WTC11 (cell line): ENCODE results near the gene GSTM2. TPM values are rescaled to one million over a fixed set of nuclear protein-coding genes. Genes with fewer than 3 reads are reported as not detected.

ENCODE experiments used
- ATAC-seq: fragments of 200-7000 bp; cut with Tn5 transposase; 2 replicates; pipeline ENCODE4 v1.10.0; 2021; ENCODE audit warnings: mild to moderate bottlenecking, moderate library complexity
- CTCF ChIA-PET: fragments of 300-600 bp; sonication (Branson Sonifier 250); formaldehyde crosslinking; loops from one replicate; lab custom pipeline; 2021; ENCODE audit warnings: antibody characterized with exemption; lab: Charles Lee
- POLR2A ChIA-PET: fragments of 350-600 bp; sonication (Branson Sonifier 250); formaldehyde crosslinking; loops from one replicate; lab custom pipeline; 2021; ENCODE audit warnings: antibody characterized with exemption; lab: Charles Lee
- DNase-seq: peaks from one replicate; pipeline ENCODE4 v3.0.0; 2021; ENCODE audit warnings: low spot score
- H3K27ac Mint-ChIP-seq: 2 replicates; pipeline ENCODE4 v1.8.0; 2021; ENCODE audit warnings: mixed read lengths
- H3K27me3 Mint-ChIP-seq: 2 replicates; pipeline ENCODE4 v1.8.0; 2021; ENCODE audit warnings: low read depth, mild to moderate bottlenecking, moderate library complexity, mixed read lengths
- H3K36me3 Mint-ChIP-seq: 2 replicates; pipeline ENCODE4 v1.8.0; 2021; ENCODE audit warnings: mixed read lengths
- H3K4me1 Mint-ChIP-seq: 2 replicates; pipeline ENCODE4 v1.8.0; 2022; ENCODE audit warnings: mixed read lengths
- H3K4me3 Mint-ChIP-seq: 2 replicates; pipeline ENCODE4 v1.8.0; 2021; ENCODE audit warnings: mild to moderate bottlenecking, moderate library complexity, mixed read lengths
- H3K9me3 Mint-ChIP-seq: 2 replicates; pipeline ENCODE4 v1.8.0; 2021; ENCODE audit warnings: mixed read lengths
- ESRRA ChIP-seq: sonication (generic); formaldehyde crosslinking; IDR thresholded peaks from 2 replicates; pipeline ENCODE4 v1.8.1; 2022; ENCODE audit warnings: mild to moderate bottlenecking, missing genetic modification reagents, borderline replicate concordance
- FOXK1 ChIP-seq: sonication (generic); formaldehyde crosslinking; IDR thresholded peaks from 2 replicates; pipeline ENCODE4 v1.8.0; 2022; ENCODE audit warnings: mild to moderate bottlenecking, moderate library complexity, missing genetic modification reagents
- FOXP1 ChIP-seq: sonication (generic); formaldehyde crosslinking; IDR thresholded peaks from 2 replicates; pipeline ENCODE4 v1.8.0; 2022; ENCODE audit warnings: missing genetic modification reagents, mild to moderate bottlenecking, moderate library complexity, borderline replicate concordance
- IRF2 ChIP-seq: sonication (generic); formaldehyde crosslinking; IDR thresholded peaks from 2 replicates; pipeline ENCODE4 v1.8.0; 2022; ENCODE audit warnings: low read depth, missing genetic modification reagents, borderline replicate concordance
- MYBL2 ChIP-seq: sonication (generic); formaldehyde crosslinking; IDR thresholded peaks from 2 replicates; pipeline ENCODE4 v1.8.1; 2023; ENCODE audit warnings: mild to moderate bottlenecking, moderate library complexity, missing genetic modification reagents
- NR1H2 ChIP-seq: sonication (generic); formaldehyde crosslinking; IDR thresholded peaks from 2 replicates; pipeline ENCODE4 v1.9.0; 2021; ENCODE audit warnings: mild to moderate bottlenecking, moderate library complexity, missing genetic modification reagents
- OVOL2 ChIP-seq: fragments of 250-450 bp; sonication (Bioruptor Pico); IDR thresholded peaks from 2 replicates; pipeline ENCODE4 v1.9.0; 2021; ENCODE audit warnings: mild to moderate bottlenecking, borderline replicate concordance
- RORB ChIP-seq: fragments of 250-450 bp; sonication (Bioruptor Pico); IDR thresholded peaks from 2 replicates; pipeline ENCODE4 v1.9.0; 2021; ENCODE audit warnings: mild to moderate bottlenecking
- TEAD4 ChIP-seq: sonication (generic); formaldehyde crosslinking; IDR thresholded peaks from 2 replicates; pipeline ENCODE4 v1.8.0; 2022; ENCODE audit warnings: mild to moderate bottlenecking, missing genetic modification reagents
- ZNF138 ChIP-seq: sonication (generic); formaldehyde crosslinking; conservative IDR thresholded peaks from 2 replicates; pipeline ENCODE4 v1.8.1; 2022; ENCODE audit warnings: mild to moderate bottlenecking, moderate library complexity, missing genetic modification reagents
- ZNF396 ChIP-seq: fragments of 250-450 bp; sonication (Bioruptor Pico); IDR thresholded peaks from 2 replicates; pipeline ENCODE4 v1.8.0; 2021; ENCODE audit warnings: mild to moderate bottlenecking, moderate library complexity, borderline replicate concordance
- total RNA-seq: library from RNA; stranded (reverse); gene quantifications from 3 replicates; pipeline ENCODE4 v1.2.3, GENCODE V29; 2021
- TF ChIP-seq, protein P1 (sequence below): sonication (generic); formaldehyde crosslinking; IDR thresholded peaks from 2 replicates; pipeline ENCODE4 v1.8.1; 2023; ENCODE audit warnings: mild to moderate bottlenecking, moderate library complexity, missing genetic modification reagents
- TF ChIP-seq, protein P2 (sequence below): sonication (generic); formaldehyde crosslinking; IDR thresholded peaks from 2 replicates; pipeline ENCODE4 v1.8.0; 2023; ENCODE audit warnings: mild to moderate bottlenecking, missing genetic modification reagents
- TF ChIP-seq, protein P3 (sequence below): sonication (generic); formaldehyde crosslinking; IDR thresholded peaks from 2 replicates; pipeline ENCODE4 v1.8.0; 2022; ENCODE audit warnings: mild to moderate bottlenecking, missing genetic modification reagents
- TF ChIP-seq, protein P4 (sequence below): sonication (generic); formaldehyde crosslinking; IDR thresholded peaks from 2 replicates; pipeline ENCODE4 v1.8.0; 2022; ENCODE audit warnings: missing genetic modification reagents
- TF ChIP-seq, protein P5 (sequence below): fragments of 200-600 bp; IDR thresholded peaks from 2 replicates; pipeline ENCODE4 v1.8.0; 2022; ENCODE audit warnings: antibody characterized with exemption
- TF ChIP-seq, protein P6 (sequence below): fragments of 250-450 bp; sonication (Bioruptor Pico); IDR thresholded peaks from 2 replicates; pipeline ENCODE4 v1.8.0; 2021; ENCODE audit warnings: mild to moderate bottlenecking
- TF ChIP-seq, protein P7 (sequence below): sonication (generic); formaldehyde crosslinking; IDR thresholded peaks from 2 replicates; pipeline ENCODE4 v1.8.1; 2023; ENCODE audit warnings: mild to moderate bottlenecking, missing genetic modification reagents, moderate library complexity
- TF ChIP-seq, protein P8 (sequence below): sonication (generic); formaldehyde crosslinking; IDR thresholded peaks from 2 replicates; pipeline ENCODE4 v1.8.1; 2022; ENCODE audit warnings: mild to moderate bottlenecking, moderate library complexity, missing genetic modification reagents

GSTM2 gene
- total RNA-seq, 1 experiment from 2014 or later, result 12.9 TPM

DNA sequence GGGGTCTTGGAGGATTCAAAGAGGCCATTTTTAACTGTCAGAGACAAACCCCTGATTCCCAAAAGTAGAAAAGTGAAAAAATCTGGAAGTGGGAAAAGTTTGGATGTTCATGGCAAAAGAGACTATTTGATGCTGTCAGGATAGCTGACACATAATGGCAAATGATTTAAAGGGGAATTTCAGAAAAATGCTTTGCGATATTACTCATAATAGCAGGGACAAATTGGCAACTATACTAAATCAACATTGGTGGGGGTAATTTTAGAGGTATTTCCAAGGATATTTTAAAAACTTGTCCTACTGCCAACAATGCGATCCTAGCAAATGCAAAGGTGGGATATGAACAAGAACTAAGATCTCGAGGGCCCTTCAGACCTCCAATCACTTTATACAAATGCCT lies 17.2 kb upstream of the GSTM2 start (continued):
- TF ChIP-seq, protein P1, sequence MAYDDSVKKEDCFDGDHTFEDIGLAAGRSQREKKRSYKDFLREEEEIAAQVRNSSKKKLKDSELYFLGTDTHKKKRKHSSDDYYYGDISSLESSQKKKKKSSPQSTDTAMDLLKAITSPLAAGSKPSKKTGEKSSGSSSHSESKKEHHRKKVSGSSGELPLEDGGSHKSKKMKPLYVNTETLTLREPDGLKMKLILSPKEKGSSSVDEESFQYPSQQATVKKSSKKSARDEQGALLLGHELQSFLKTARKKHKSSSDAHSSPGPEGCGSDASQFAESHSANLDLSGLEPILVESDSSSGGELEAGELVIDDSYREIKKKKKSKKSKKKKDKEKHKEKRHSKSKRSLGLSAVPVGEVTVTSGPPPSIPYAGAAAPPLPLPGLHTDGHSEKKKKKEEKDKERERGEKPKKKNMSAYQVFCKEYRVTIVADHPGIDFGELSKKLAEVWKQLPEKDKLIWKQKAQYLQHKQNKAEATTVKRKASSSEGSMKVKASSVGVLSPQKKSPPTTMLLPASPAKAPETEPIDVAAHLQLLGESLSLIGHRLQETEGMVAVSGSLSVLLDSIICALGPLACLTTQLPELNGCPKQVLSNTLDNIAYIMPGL (CRISPR knock-in tag), result no peak
- TF ChIP-seq, protein P2, sequence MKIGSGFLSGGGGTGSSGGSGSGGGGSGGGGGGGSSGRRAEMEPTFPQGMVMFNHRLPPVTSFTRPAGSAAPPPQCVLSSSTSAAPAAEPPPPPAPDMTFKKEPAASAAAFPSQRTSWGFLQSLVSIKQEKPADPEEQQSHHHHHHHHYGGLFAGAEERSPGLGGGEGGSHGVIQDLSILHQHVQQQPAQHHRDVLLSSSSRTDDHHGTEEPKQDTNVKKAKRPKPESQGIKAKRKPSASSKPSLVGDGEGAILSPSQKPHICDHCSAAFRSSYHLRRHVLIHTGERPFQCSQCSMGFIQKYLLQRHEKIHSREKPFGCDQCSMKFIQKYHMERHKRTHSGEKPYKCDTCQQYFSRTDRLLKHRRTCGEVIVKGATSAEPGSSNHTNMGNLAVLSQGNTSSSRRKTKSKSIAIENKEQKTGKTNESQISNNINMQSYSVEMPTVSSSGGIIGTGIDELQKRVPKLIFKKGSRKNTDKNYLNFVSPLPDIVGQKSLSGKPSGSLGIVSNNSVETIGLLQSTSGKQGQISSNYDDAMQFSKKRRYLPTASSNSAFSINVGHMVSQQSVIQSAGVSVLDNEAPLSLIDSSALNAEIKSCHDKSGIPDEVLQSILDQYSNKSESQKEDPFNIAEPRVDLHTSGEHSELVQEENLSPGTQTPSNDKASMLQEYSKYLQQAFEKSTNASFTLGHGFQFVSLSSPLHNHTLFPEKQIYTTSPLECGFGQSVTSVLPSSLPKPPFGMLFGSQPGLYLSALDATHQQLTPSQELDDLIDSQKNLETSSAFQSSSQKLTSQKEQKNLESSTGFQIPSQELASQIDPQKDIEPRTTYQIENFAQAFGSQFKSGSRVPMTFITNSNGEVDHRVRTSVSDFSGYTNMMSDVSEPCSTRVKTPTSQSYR, result no peak
- TF ChIP-seq, protein P3, sequence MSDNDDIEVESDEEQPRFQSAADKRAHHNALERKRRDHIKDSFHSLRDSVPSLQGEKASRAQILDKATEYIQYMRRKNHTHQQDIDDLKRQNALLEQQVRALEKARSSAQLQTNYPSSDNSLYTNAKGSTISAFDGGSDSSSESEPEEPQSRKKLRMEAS (CRISPR knock-in tag), result no peak
- TF ChIP-seq, all 79 proteins: peak for 0

- DNase-seq (no peak), ATAC-seq (no peak)
- no peaks in the 10 kb centered on the region for H3K9me3 Mint-ChIP-seq
- POLR2A ChIA-PET, result no interaction called here
- H3K27me3 Mint-ChIP-seq, result peaks cover 37% of the 10 kb centered on the region
- H3K4me3 Mint-ChIP-seq, result no peak overlapping the region
- CTCF ChIA-PET, result interaction anchor here (1.1 to 5.0 kb wide), 4 partner anchors 8 to 120 kb away, joined by 3 to 65 read pairs (median 3); no protein-coding TSS in a partner anchor
- H3K36me3 Mint-ChIP-seq, result no peaks in the 10 kb centered on the region
- H3K4me1 Mint-ChIP-seq, result peaks cover 12% of the 10 kb centered on the region
- no peak overlapping the region for H3K27ac Mint-ChIP-seq
- TF ChIP-seq OVOL2 (CRISPR knock-in tag) (no peak), MYBL2 (CRISPR knock-in tag) (no peak), NR1H2 (CRISPR knock-in tag) (no peak), FOXK1 (CRISPR knock-in tag) (no peak), ZNF396 (CRISPR knock-in tag) (no peak), IRF2 (CRISPR knock-in tag) (no peak), FOXP1 (no peak), RORB (CRISPR knock-in tag) (no peak), ZNF138 (no peak), TEAD4 (CRISPR knock-in tag) (no peak), ESRRA (CRISPR knock-in tag) (no peak)
- TF ChIP-seq, protein P4, sequence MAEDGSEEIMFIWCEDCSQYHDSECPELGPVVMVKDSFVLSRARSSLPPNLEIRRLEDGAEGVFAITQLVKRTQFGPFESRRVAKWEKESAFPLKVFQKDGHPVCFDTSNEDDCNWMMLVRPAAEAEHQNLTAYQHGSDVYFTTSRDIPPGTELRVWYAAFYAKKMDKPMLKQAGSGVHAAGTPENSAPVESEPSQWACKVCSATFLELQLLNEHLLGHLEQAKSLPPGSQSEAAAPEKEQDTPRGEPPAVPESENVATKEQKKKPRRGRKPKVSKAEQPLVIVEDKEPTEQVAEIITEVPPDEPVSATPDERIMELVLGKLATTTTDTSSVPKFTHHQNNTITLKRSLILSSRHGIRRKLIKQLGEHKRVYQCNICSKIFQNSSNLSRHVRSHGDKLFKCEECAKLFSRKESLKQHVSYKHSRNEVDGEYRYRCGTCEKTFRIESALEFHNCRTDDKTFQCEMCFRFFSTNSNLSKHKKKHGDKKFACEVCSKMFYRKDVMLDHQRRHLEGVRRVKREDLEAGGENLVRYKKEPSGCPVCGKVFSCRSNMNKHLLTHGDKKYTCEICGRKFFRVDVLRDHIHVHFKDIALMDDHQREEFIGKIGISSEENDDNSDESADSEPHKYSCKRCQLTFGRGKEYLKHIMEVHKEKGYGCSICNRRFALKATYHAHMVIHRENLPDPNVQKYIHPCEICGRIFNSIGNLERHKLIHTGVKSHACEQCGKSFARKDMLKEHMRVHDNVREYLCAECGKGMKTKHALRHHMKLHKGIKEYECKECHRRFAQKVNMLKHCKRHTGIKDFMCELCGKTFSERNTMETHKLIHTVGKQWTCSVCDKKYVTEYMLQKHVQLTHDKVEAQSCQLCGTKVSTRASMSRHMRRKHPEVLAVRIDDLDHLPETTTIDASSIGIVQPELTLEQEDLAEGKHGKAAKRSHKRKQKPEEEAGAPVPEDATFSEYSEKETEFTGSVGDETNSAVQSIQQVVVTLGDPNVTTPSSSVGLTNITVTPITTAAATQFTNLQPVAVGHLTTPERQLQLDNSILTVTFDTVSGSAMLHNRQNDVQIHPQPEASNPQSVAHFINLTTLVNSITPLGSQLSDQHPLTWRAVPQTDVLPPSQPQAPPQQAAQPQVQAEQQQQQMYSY (CRISPR knock-in tag), result no peak
- TF ChIP-seq, protein P5, sequence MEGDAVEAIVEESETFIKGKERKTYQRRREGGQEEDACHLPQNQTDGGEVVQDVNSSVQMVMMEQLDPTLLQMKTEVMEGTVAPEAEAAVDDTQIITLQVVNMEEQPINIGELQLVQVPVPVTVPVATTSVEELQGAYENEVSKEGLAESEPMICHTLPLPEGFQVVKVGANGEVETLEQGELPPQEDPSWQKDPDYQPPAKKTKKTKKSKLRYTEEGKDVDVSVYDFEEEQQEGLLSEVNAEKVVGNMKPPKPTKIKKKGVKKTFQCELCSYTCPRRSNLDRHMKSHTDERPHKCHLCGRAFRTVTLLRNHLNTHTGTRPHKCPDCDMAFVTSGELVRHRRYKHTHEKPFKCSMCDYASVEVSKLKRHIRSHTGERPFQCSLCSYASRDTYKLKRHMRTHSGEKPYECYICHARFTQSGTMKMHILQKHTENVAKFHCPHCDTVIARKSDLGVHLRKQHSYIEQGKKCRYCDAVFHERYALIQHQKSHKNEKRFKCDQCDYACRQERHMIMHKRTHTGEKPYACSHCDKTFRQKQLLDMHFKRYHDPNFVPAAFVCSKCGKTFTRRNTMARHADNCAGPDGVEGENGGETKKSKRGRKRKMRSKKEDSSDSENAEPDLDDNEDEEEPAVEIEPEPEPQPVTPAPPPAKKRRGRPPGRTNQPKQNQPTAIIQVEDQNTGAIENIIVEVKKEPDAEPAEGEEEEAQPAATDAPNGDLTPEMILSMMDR, result no peak
- TF ChIP-seq, protein P6, sequence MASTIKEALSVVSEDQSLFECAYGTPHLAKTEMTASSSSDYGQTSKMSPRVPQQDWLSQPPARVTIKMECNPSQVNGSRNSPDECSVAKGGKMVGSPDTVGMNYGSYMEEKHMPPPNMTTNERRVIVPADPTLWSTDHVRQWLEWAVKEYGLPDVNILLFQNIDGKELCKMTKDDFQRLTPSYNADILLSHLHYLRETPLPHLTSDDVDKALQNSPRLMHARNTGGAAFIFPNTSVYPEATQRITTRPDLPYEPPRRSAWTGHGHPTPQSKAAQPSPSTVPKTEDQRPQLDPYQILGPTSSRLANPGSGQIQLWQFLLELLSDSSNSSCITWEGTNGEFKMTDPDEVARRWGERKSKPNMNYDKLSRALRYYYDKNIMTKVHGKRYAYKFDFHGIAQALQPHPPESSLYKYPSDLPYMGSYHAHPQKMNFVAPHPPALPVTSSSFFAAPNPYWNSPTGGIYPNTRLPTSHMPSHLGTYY (CRISPR knock-in tag), result no peak
- TF ChIP-seq, protein P7, sequence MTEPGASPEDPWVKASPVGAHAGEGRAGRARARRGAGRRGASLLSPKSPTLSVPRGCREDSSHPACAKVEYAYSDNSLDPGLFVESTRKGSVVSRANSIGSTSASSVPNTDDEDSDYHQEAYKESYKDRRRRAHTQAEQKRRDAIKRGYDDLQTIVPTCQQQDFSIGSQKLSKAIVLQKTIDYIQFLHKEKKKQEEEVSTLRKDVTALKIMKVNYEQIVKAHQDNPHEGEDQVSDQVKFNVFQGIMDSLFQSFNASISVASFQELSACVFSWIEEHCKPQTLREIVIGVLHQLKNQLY (CRISPR knock-in tag), result no peak
- TF ChIP-seq, protein P8, sequence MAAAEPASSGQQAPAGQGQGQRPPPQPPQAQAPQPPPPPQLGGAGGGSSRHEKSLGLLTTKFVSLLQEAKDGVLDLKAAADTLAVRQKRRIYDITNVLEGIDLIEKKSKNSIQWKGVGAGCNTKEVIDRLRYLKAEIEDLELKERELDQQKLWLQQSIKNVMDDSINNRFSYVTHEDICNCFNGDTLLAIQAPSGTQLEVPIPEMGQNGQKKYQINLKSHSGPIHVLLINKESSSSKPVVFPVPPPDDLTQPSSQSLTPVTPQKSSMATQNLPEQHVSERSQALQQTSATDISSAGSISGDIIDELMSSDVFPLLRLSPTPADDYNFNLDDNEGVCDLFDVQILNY, result no peak
- TF ChIP-seq, all 79 proteins: peak for 0
Observed at GRCh38 chr1:109652402-109652801, 15.5 kb upstream of the GSTM2 start.
